Hematopoietic multipotent progenitor cell treated with erythropoietin and hydrocortisone succinate and interleukin-3 and kit ligand, for 8 days (in vitro differentiated cells): ENCODE measurements around the gene PCDHGA6.
"Not testable (repeated sequence)": the region's sequence is repeated elsewhere in the genome, so short reads cannot be mapped to it uniquely, and the experiment has no call there.

Source experiments
- DNase-seq: peaks from one replicate; pipeline ENCODE4 v3.0.0-alpha.2; 2015

The PCDHGA6 gene

DNA sequence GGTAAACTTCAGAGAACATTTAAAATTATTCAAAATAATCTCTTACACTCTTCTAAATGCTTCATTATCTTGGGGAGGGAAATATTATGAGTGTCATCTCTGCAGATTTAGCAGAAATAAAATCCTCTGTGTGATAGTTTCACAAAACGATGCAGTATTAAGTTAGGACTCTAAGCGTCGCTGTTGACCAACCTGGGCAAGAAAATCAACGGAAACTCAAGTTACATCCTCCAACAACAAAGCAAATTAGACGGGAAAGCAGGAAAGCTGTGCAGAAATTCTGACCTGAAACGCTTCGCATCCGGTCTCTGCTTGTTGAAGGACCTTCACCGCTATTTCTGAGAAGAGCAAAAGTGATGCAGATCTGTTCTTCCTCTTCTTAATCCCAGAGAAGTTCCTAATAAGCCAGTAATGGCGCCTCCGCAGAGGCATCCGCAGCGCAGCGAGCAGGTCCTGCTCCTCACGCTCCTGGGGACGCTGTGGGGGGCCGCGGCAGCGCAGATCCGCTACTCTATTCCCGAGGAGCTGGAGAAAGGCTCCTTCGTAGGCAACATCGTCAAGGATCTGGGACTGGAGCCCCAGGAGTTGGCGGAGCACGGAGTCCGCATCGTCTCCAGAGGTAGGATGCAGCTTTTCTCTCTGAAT, at the start of gene PCDHGA6:
Gene PCDHGA6 (plus strand): TSS at position 219 of the 645 bp plus-strand sequence. CDS start 193 bp downstream, at position 412.
- DNase-seq: peak; percentile 4

DNA sequence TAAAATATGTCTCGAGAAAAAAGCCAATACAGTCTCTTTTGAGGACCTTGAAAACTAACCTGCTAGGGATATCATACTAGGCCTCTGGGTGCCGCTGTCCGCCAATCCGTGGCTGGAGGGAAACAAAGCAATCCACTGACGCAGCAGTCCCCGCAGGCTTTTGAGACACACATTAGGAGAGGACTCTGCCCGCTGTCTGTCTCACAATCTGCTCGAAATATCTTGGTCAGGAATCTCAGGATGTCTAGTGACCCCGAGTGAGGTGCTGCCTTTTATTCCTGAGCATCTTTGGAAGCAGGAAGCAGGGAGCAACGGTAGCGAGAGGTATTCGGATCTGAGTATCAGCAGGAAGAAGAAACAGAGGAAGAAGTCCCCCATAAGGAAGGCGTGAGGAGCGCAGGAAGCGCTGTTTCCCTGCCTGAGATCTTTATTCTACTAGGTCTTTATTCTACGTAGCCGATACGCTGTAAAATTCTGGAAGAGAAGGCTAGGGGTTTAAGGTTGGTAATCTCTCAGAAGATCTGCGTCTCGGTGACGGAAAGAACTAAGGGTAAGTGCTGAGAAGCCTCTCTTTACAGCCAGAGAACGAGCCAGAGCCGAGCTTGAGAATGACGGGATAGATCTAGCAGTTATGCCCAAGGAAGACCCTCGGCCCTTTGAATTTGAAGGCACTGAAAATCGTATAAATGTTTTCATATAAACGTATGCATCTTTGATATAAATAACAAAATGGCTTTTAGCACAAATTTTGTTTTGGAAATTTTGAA, 47.4 kb upstream of the PCDHGA6 start:
- DNase-seq: peak; percentile 21

DNA sequence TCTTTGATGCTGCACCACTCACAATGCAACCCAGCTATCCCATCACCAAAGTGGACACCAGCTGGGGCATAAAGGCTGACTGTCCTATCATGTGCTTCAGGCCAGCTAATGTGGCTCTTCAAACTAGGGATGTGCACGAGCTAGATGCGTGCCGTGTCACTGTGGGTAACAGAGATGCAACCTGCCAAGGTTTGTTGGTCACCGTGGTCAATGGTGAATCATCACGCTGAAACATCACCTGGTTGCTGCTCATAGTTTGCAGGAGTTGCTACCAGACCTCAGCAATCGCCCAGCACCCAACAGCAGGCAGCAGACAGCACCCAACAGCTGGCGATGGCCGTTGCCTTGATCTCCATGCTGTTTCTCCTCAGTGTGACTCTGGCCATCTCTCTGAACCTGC, 45.5 kb upstream of the PCDHGA6 start:
- no peak for DNase-seq

DNA sequence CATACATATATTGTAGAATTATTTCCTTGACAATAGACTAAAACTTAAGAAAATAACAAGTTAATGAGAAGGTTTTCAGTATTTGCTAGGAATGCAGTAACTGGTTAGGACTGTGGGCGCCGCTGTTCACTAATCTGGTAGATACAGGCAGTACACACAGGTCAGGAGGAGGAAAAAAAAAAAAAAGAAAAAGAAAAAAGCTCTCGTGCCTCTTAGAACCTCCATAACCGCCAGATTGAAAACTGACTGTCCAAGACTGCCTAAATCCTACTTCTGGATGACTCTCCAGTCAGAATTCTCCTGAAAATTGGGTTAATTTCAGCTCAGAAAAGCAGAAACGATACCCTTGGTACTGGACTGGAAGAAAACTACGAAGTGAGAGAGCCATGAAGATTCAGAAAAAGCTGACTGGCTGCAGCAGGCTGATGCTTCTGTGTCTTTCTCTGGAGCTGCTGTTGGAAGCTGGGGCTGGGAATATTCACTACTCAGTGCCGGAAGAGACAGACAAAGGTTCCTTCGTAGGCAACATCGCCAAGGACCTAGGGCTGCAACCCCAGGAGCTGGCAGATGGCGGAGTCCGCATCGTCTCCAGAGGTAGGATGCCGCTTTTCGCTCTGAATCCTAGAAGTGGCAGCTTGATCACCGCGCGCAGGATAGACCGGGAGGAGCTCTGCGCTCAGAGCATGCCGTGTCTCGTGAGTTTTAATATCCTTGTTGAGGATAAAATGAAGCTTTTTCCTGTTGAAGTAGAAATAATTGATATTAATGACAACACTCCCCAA, 43.2 kb upstream of the PCDHGA6 start, which contains the start of gene PCDHGA1:
Gene PCDHGA1 (plus strand): TSS at position 216 of the 782 bp plus-strand sequence.
- DNase-seq: no peak

DNA sequence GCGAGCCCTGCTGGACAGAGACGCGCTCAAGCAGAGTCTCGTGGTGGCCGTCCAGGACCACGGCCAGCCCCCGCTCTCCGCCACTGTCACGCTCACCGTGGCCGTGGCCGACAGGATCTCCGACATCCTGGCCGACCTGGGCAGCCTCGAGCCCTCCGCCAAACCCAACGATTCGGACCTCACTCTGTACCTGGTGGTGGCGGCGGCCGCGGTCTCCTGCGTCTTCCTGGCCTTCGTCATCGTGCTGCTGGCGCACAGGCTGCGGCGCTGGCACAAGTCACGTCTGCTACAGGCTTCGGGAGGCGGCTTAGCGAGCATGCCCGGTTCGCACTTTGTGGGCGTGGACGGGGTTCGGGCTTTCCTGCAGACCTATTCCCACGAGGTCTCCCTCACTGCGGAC, 41.1 kb upstream of the PCDHGA6 start:
- DNase-seq: not testable (repeated sequence)

DNA sequence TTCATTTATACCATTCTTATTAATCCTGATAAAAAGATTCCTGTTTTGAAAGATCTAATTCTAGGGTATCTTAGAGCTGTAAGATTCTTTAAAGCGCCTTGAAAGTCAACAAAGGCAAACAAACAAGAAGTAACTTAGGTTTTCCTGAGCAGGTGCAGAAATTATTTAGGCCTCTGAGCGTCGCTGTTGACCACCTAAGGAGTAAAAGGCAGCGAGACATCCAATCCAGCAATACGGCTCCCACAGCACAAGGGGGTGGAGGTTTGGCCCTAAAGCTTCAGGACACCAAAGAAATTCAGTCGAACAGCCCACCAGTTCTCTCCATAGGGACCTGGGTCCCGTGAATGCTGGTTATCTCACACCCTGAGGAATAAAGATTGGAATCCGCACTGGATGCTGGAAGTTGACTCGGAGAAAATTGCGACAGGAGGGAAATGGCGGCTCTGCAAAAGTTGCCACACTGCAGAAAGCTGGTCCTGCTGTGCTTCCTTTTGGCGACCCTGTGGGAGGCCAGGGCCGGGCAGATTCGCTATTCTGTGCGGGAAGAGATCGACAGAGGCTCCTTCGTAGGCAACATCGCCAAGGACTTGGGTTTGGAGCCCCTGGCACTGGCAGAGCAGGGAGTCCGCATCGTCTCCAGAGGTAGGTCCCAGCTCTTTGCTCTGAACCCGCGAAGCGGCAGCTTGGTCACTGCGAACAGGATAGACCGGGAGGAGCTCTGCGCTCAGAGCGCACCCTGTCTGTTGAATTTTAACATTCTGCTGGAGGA, 35.0 kb upstream of the PCDHGA6 start, which contains the start of gene PCDHGA2:
Gene PCDHGA2 (plus strand): TSS at position 223 of the 769 bp plus-strand sequence.
- peak; percentile 19 for DNase-seq

DNA sequence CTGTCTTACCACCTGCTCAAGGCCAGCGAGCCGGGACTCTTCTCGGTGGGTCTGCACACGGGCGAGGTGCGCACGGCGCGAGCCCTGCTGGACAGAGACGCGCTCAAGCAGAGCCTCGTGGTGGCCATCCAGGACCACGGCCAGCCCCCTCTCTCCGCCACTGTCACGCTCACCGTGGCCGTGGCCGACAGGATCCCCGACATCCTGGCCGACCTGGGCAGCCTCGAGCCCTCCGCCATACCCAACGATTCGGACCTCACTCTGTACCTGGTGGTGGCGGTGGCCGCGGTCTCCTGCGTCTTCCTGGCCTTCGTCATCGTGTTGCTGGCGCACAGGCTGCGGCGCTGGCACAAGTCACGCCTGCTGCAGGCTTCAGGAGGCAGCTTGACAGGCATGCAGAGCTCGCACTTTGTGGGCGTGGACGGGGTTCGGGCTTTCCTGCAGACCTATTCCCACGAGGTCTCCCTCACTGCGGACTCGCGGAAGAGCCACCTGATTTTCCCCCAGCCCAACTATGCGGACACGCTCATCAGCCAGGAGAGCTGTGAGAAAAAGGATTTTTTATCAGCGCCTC, 32.8 kb upstream of the PCDHGA6 start:
- not testable (repeated sequence) for DNase-seq

DNA sequence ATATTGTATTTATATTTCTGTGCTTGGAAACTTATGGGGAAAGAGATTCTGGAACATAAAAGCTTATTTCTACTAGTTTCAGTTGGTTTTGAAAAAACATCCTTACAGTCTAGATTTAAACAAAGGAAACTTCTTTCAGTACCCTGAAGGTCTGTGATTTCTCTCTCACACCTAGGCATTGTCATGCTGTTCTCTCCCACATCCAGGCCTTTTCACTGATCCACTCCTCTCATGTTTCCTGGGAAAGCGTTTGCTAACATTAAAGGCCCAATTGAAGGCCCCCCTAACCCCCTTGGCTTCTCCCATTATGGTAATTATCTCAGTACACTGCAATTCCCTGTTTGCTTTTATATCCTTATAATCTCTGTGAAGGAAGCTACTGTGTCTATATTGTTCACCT, 30.9 kb upstream of the PCDHGA6 start:
- no peak for DNase-seq

DNA sequence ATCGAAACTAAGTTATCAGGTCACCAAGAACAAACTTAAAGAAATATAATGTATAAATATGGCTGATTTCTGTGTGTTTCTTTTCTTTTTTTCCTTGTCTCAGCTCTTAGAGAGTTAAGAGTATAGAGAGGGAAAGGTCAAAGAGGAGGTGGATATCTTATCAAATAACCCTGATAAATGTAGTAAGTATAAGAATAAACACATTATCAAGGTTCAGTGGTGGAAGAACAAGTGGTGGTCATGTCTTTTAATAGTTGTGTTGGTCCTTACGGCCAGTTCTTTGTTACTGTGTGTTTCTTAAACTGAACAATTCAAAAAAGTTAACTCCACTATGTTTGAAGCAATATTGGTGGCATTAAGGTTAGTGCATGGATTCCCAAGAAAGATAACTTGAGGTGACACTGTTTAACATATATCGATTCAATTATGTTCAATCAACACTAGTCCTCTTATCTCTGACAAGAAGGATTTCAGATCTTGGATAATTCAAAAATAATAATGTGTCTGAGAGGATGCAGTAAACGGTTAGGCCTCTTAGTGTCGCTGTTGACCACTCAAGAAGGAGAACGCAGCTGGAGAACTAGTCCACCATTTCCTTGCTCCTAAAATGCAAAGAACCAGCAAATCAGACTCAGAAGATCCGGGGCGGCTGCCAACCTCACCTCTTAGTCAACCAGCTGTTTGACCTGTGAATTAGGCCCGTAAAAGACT, 30.3 kb upstream of the PCDHGA6 start, which contains the start of gene PCDHGA3:
Gene PCDHGA3 (plus strand): TSS at position 588 of the 711 bp plus-strand sequence. CDS start 205 bp downstream, outside the sequence.
- DNase-seq: peak; percentile 31

DNA sequence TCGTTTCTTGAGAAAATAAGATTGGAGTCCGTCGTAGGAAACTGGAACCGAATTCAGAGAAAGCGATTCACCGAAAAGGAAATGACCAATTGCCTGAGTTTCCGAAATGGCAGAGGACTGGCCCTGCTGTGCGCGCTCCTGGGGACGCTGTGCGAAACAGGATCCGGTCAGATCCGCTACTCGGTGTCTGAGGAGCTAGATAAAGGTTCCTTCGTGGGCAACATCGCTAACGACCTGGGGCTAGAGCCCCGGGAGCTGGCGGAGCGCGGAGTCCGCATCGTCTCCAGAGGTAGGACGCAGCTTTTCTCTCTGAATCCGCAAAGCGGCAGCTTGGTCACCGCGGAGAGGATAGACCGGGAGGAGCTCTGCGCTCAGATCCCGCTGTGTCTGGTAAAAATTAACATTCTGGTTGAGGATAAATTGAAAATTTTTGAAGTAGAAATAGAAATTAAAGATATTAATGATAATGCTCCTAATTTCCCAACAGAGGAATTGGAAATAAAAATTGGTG, 29.7 kb upstream of the PCDHGA6 start:
- DNase-seq: no peak

DNA sequence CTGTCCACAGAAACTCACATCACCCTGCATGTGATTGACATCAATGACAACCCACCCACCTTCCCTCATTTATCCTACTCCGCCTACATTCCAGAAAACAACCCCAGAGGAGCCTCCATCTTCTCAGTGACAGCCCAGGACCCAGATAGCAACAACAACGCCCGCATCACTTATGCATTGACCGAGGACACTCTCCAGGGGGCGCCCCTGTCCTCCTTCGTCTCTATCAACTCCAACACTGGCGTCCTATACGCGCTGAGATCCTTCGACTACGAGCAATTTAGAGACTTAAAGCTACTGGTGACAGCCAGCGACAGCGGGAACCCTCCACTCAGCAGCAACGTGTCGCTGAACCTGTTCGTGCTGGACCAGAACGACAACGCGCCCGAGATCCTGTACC, 28.4 kb upstream of the PCDHGA6 start:
- DNase-seq: no peak

DNA sequence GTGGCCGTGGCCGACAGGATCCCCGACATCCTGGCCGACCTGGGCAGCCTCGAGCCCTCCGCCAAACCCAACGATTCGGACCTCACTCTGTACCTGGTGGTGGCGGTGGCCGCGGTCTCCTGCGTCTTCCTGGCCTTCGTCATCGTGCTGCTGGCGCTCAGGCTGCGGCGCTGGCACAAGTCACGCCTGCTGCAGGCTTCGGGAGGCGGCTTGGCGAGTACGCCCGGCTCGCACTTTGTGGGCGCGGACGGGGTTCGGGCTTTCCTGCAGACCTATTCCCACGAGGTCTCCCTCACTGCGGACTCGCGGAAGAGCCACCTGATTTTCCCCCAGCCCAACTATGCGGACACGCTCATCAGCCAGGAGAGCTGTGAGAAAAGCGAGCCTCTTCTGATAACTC, 27.7 kb upstream of the PCDHGA6 start:
- DNase-seq: not testable (repeated sequence)

DNA sequence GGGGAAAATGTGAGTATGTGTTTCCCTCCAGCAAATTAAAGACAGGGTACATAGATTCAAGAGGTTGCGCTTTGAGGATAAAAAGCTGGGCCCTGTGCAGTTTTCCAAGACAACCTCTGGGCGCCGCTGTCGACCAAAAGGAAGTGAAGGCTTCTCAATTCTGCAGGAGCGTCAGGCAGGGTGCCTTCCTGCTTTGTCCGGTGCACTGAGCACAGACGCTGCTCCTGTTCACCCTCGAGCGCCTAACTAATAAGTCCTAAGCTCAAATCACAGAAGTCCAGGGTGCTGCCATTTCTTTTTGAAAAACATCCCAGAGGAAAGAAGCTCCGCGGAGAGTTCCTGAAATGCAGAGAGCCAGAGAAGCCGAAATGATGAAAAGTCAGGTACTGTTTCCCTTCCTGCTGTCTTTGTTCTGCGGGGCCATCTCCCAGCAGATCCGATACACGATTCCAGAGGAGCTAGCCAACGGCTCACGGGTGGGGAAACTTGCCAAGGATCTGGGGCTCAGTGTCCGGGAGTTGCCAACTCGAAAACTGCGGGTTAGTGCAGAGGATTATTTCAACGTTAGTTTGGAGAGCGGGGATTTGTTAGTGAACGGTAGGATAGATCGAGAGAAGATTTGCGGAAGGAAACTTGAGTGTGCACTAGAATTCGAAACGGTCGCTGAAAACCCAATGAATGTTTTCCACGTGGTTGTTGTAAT, 23.6 kb upstream of the PCDHGA6 start, which contains the start of gene PCDHGB1:
Gene PCDHGB1 (plus strand): TSS at position 183 of the 703 bp plus-strand sequence. CDS start 162 bp downstream, at position 345.
- DNase-seq: peak; percentile 40

DNA sequence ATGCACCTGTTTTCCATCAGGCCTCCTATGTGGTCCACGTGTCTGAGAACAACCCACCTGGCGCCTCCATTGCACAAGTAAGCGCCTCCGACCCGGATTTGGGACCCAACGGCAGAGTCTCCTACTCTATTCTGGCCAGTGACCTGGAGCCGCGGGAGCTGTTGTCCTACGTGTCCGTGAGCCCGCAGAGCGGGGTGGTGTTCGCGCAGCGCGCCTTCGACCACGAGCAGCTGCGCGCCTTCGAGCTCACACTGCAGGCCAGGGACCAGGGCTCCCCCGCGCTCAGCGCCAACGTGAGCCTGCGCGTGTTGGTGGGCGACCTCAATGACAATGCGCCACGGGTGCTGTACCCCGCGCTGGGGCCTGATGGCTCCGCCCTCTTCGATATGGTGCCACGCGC, 22.1 kb upstream of the PCDHGA6 start:
- no peak for DNase-seq

DNA sequence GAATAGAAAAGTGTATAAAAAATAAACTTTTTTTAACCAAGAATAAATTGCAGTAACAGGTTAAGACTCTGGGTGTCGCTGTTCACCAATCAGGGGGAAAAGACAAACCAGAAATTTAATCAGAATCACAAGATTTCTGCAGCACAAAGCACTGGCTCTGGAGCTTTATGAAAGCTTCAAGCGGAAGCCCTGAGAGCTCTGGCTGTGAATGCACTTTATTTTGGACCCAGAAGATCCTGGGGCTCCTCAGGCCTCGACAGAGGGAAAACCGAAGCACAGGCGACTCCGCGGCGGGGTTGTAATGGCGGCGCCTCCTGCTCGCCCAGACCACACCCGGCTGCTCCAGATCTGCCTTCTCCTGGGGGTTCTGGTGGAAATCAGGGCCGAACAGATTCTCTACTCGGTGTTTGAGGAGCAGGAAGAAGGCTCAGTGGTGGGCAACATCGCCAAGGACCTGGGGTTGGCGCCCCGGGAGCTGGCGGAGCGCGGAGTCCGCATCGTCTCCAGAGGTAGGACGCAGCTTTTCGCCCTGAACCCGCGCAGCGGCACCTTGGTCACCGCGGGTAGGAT, 18.7 kb upstream of the PCDHGA6 start, which contains the start of gene PCDHGA4:
Gene PCDHGA4 (plus strand): TSS at position 122 of the 570 bp plus-strand sequence. CDS start 87 bp downstream, at position 209.
- no peak for DNase-seq

DNA sequence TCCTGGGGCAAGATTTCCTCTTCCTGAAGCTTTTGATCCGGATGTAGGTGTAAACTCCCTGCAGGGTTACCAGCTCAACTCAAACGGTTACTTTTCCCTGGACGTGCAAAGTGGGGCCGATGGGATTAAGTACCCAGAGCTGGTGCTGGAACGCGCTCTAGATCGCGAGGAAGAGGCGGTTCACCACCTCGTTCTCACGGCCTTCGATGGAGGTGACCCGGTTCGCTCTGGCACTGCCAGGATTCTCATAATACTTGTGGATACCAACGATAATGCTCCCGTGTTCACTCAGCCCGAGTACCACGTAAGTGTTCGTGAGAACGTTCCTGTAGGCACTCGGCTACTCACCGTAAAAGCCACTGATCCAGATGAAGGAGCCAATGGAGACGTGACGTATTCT, 18.1 kb upstream of the PCDHGA6 start:
- DNase-seq: no peak

DNA sequence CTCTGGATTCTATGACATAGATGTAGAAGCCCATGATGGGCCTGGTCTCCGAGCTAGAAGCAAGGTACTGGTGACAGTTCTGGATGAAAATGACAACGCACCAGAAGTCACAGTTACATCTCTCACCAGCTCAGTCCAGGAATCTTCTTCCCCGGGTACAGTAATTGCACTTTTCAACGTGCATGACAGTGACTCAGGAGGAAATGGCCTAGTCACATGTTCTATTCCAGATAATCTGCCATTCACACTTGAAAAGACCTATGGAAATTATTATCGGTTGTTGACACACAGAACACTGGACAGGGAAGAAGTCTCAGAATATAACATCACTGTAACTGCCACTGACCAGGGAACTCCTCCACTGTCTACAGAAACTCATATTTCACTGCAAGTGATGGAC, 17.6 kb upstream of the PCDHGA6 start:
- DNase-seq: no peak

DNA sequence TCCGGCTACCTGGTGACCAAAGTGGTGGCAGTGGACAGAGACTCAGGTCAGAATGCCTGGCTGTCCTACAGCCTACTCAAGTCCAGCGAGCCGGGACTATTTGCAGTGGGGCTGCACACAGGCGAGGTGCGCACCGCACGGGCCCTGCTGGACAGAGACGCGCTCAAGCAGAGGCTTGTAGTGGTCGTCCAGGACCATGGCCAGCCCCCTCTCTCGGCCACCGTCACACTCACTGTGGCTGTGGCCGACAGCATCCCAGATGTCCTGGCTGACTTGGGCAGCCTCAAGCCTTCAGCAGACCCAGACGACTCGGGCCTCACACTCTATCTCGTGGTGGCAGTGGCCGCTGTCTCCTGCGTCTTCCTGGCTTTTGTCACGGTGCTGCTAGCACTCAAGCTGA, 16.7 kb upstream of the PCDHGA6 start:
- no peak for DNase-seq

DNA sequence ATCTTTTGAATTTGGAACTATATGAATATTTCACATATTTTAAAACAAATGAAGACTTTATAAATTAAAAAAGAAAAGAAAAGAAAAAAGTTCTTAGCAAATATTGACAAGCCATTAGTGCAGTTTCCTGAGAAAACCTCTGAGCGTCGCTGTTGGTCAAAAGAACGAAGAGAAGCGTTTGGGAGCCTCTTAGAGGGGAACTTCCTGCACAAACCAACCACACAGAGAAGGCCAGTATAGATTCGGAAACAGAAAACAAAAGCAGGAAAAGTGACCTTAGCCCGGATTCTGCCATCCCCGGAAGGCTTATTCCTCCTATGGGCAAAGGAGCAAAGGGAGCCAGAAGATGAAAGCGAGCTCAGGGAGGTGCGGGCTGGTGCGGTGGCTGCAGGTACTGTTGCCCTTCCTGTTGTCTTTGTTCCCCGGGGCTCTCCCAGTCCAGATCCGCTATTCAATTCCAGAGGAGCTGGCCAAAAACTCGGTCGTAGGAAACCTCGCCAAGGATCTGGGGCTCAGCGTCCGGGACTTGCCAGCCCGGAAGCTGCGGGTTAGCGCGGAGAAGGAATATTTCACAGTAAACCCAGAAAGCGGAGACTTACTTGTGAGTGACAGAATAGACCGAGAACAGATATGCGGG, 13.8 kb upstream of the PCDHGA6 start, which contains the start of gene PCDHGB2:
Gene PCDHGB2 (plus strand): TSS at position 205 of the 637 bp plus-strand sequence. CDS start 142 bp downstream, at position 347.
- peak; percentile 18 for DNase-seq
